Panc1 (cell line): ENCODE data around the gene FARS2. TPM values are rescaled to one million over a fixed set of nuclear protein-coding genes. Genes with fewer than 3 reads are reported as not detected.

Experiments used
- ATAC-seq: fragments of 200-7000 bp; cut with Tn5 transposase; 2 replicates; pipeline ENCODE4 v1.9.1; 2020; ENCODE audit warnings: mild to moderate bottlenecking, moderate library complexity
- BruUV-seq: library from RNA; stranded (reverse); fragments of 400-500 nt; replicated peaks from 2 replicates; lab custom pipeline; 2021; lab: Mats Ljungman, UMichigan
- CTCF ChIA-PET: fragments of 300-600 bp; sonication (Branson Sonifier 250); formaldehyde crosslinking; loops from one replicate; lab custom pipeline; 2022; ENCODE audit warnings: antibody characterized with exemption; lab: Charles Lee
- POLR2A ChIA-PET: fragments of 300-600 bp; sonication (Branson Sonifier 250); formaldehyde crosslinking; loops from one replicate; lab custom pipeline; 2022; ENCODE audit warnings: antibody characterized with exemption; lab: Charles Lee
- DNase-seq: peaks from one replicate; pipeline ENCODE4 v3.0.0-alpha.2; 2010; ENCODE audit warnings: low read depth, low spot score
- H3K27ac ChIP-seq: 2 replicates; pipeline ENCODE4 v1.5.1; 2011; ENCODE audit warnings: mild to moderate bottlenecking, low read length, inconsistent platforms
- H3K27me3 ChIP-seq: fragments of 200-500 bp; sonication (Bioruptor generic); 2 replicates; pipeline ENCODE4 v1.6.0; 2014; ENCODE audit warnings: low read length, inconsistent platforms; ENCODE audit not compliant: control insufficient read depth, insufficient read depth
- H3K36me3 ChIP-seq: fragments of 200-500 bp; sonication (Bioruptor generic); 2 replicates; pipeline ENCODE4 v1.5.1; 2014; ENCODE audit warnings: inconsistent platforms, mild to moderate bottlenecking, low read length, moderate library complexity; ENCODE audit not compliant: control insufficient read depth, insufficient read depth
- H3K4me1 ChIP-seq: 2 replicates; pipeline ENCODE4 v1.5.1; 2011; ENCODE audit warnings: inconsistent platforms, mild to moderate bottlenecking, low read length, moderate library complexity; ENCODE audit not compliant: control insufficient read depth, insufficient read depth
- H3K4me3 ChIP-seq, 2 experiments: 2 replicates each; pipeline ENCODE4 v1.5.1; 2011 to 2012; ENCODE audit warnings: low read depth in 2 of 2, low read length in 2 of 2, mild to moderate bottlenecking in 2 of 2, inconsistent platforms in 1 of 2, moderate library complexity in 1 of 2
- H3K9me3 ChIP-seq: fragments of 200-500 bp; sonication (Bioruptor generic); 2 replicates; pipeline ENCODE4 v1.5.1; 2014; ENCODE audit warnings: low read depth, mild to moderate bottlenecking, inconsistent platforms, low read length, moderate library complexity; ENCODE audit not compliant: control insufficient read depth, insufficient read depth
- CTCF ChIP-seq: fragments of 450-650 bp; IDR thresholded peaks from 2 replicates; pipeline ENCODE4 v1.5.1; 2017; ENCODE audit warnings: mild to moderate bottlenecking
- POLR2AphosphoS5 ChIP-seq: IDR thresholded peaks from 2 replicates; pipeline ENCODE4 v1.6.1; 2012; ENCODE audit warnings: mild to moderate bottlenecking, low read depth, low read length, moderate library complexity
- REST ChIP-seq, 2 experiments: IDR thresholded peaks; 2 replicates each; pipeline ENCODE4 v1.6.1; 2011 to 2012; ENCODE audit warnings: low read depth in 2 of 2, control low read depth in 1 of 2, low read length in 1 of 2, mild to moderate bottlenecking in 1 of 2, moderate library complexity in 1 of 2; ENCODE audit not compliant: insufficient read depth in 1 of 2
- SIN3A ChIP-seq: IDR thresholded peaks from 2 replicates; pipeline ENCODE4 v1.6.1; 2012; ENCODE audit warnings: low read depth, mild to moderate bottlenecking, low read length, moderate library complexity, borderline replicate concordance; ENCODE audit not compliant: insufficient read depth
- TCF7L2 ChIP-seq: IDR thresholded peaks from 2 replicates; pipeline ENCODE4 v1.6.1; 2011; ENCODE audit warnings: mild to moderate bottlenecking, low read depth, low read length, inconsistent platforms
- in situ Hi-C: cut with HindIII; loops from 2 replicates; pipeline ENCODE4 v1.10.0; 2016; ENCODE audit warnings: low sequenced_read_pairs, low pct_unique_long_range_greater_than_20kb
- intact Hi-C: fragments of 100-400 bp; cut with micrococcal nuclease; formaldehyde crosslinking; loops from one replicate; pipeline ENCODE4 v1.10.0; 2022; ENCODE audit not compliant: unreplicated experiment
- total RNA-seq: library from RNA; stranded (reverse); gene quantifications from one replicate; pipeline ENCODE4 v1.2.1, GENCODE V29; 2021; ENCODE audit not compliant: unreplicated experiment

Gene FARS2
- total RNA-seq, 1 experiment from 2014 or later, result 12.8 TPM

- BruUV-seq, result no TSS peak
- H3K4me3 ChIP-seq, result no peak overlapping the region
- H3K9me3 ChIP-seq, result no peaks in the 10 kb centered on the region
- H3K27ac ChIP-seq, result no peak overlapping the region
- H3K36me3 ChIP-seq, result no peaks in the 10 kb centered on the region
- CTCF ChIA-PET, result no interaction called here
- POLR2A ChIA-PET, result no interaction called here
- H3K27me3 ChIP-seq, result no peaks in the 10 kb centered on the region
- no peak for TF ChIP-seq TCF7L2
- no peak for TF ChIP-seq SIN3A
- TF ChIP-seq POLR2AphosphoS5, result no peak
- TF ChIP-seq CTCF, result no peak
- TF ChIP-seq REST (IDR thresholded peaks at IDR 0.05; ENCODE audit: insufficient read depth in 1 of 2, low read depth in 2 of 2, low read length in 1 of 2), result no peak
- peaks cover 6% of the 10 kb centered on the region; the same call in 1 of the 2 replicates for H3K4me1 ChIP-seq
- DNase-seq (no peak), ATAC-seq (no peak)
- in situ Hi-C loops, result no loop called here
- intact Hi-C loops, result no loop called here
Measured at GRCh38 chr6:5307058-5307457, 45.7 kb downstream of the FARS2 start.

GRCh38 chr6:5308066-5308465 lies 46.8 kb downstream of the FARS2 start:
- ChIA-PET CTCF (no interaction called here), POLR2A (no interaction called here)
- H3K27me3 ChIP-seq, result no peaks in the 10 kb centered on the region
- no peaks in the 10 kb centered on the region for H3K9me3 ChIP-seq
- H3K27ac ChIP-seq, result no peak overlapping the region
- H3K36me3 ChIP-seq, result no peaks in the 10 kb centered on the region
- TF ChIP-seq CTCF, result no peak
- TF ChIP-seq TCF7L2, result no peak
- TF ChIP-seq REST (IDR thresholded peaks at IDR 0.05; ENCODE audit: insufficient read depth in 1 of 2, low read depth in 2 of 2, low read length in 1 of 2), result no peak
- DNase-seq, result no peak
- H3K4me1 ChIP-seq, result peaks cover 6% of the 10 kb centered on the region; the same call in 1 of the 2 replicates
- in situ Hi-C loops (no loop called here), intact Hi-C loops (no loop called here)
- no peak for ATAC-seq
- H3K4me3 ChIP-seq, result no peak overlapping the region
- BruUV-seq, result no TSS peak
